IMR-90 (cell line): ENCODE results near the gene HOXA7. TPM values are rescaled to one million over a fixed set of nuclear protein-coding genes. Genes with fewer than 3 reads are reported as not detected.
A peak's percentile ranks its signal among the peaks of the same experiment; 100 is the strongest.

Source experiments
- ATAC-seq: fragments of 200-7000 bp; cut with Tn5 transposase; 2 replicates; pipeline ENCODE4 v1.9.1; 2020; ENCODE audit warnings: low read depth, mild to moderate bottlenecking, moderate library complexity
- BruUV-seq: library from RNA; stranded (reverse); fragments of 400-500 nt; replicated peaks from 2 replicates; lab custom pipeline; 2021; lab: Mats Ljungman, UMichigan
- CTCF ChIA-PET: fragments of 300-600 bp; formaldehyde crosslinking; extraction: SDS; loops from one replicate; lab custom pipeline; 2021; ENCODE audit warnings: antibody characterized with exemption; lab: Yijun Ruan, JAX
- POLR2A ChIA-PET: fragments of 300-600 bp; sonication (Branson Sonifier 250); formaldehyde crosslinking; loops from one replicate; lab custom pipeline; 2022; ENCODE audit warnings: antibody characterized with exemption; ENCODE audit not compliant: unreplicated experiment; lab: Charles Lee
- DNase-seq: peaks from one replicate; pipeline ENCODE4 v3.0.0; 2013
- H2AFZ ChIP-seq: replicated peaks from 2 replicates; pipeline ENCODE3; 2013; ENCODE audit warnings: low read length, mild to moderate bottlenecking; ENCODE audit not compliant: poor library complexity
- H2AK5ac ChIP-seq: 2 replicates; pipeline ENCODE4 v1.6.1; 2013; ENCODE audit warnings: low read depth, low read length, inconsistent platforms
- H2AK9ac ChIP-seq: replicated peaks from 2 replicates; pipeline ENCODE3; 2013; ENCODE audit warnings: mild to moderate bottlenecking, low read depth, low read length, moderate library complexity; ENCODE audit not compliant: poor library complexity
- H2BK120ac ChIP-seq: 2 replicates; pipeline ENCODE4 v1.6.1; 2013; ENCODE audit warnings: low read depth, low read length, inconsistent platforms
- H2BK15ac ChIP-seq: 3 replicates; pipeline ENCODE4 v1.6.1; 2013; ENCODE audit warnings: low read depth, low read length, inconsistent platforms
- H2BK20ac ChIP-seq: 2 replicates; pipeline ENCODE4 v1.6.1; 2013; ENCODE audit warnings: low read depth, mild to moderate bottlenecking, inconsistent platforms, low read length, moderate library complexity
- H2BK5ac ChIP-seq: 2 replicates; pipeline ENCODE4 v1.6.1; 2013; ENCODE audit warnings: mild to moderate bottlenecking, low read depth, low read length, inconsistent platforms; ENCODE audit not compliant: poor library complexity, severe bottlenecking
- H3K14ac ChIP-seq: replicated peaks from 2 replicates; pipeline ENCODE4 v1.6.1; 2013; ENCODE audit warnings: low read depth, low read length, inconsistent platforms
- H3K18ac ChIP-seq: 2 replicates; pipeline ENCODE4 v1.6.1; 2013; ENCODE audit warnings: low read depth, low read length, control low read depth
- H3K23ac ChIP-seq: 2 replicates; pipeline ENCODE4 v1.6.1; 2013; ENCODE audit warnings: low read depth, low read length, inconsistent platforms
- H3K27ac ChIP-seq: 2 replicates; pipeline ENCODE4 v1.5.1; 2013; ENCODE audit warnings: mild to moderate bottlenecking, control low read depth, low read length; ENCODE audit not compliant: insufficient read depth
- H3K27me3 ChIP-seq: 2 replicates; pipeline ENCODE4 v1.6.1; 2013; ENCODE audit warnings: low read length; ENCODE audit not compliant: control insufficient read depth, insufficient read depth
- H3K36me3 ChIP-seq: 2 replicates; pipeline ENCODE4 v1.6.1; 2013; ENCODE audit warnings: low read length, mixed read lengths; ENCODE audit not compliant: control insufficient read depth, insufficient read depth
- H3K4ac ChIP-seq: 2 replicates; pipeline ENCODE4 v1.6.1; 2013; ENCODE audit warnings: low read depth, low read length, inconsistent platforms
- H3K4me1 ChIP-seq: 2 replicates; pipeline ENCODE4 v1.6.1; 2013; ENCODE audit warnings: low read length, mixed read lengths; ENCODE audit not compliant: control insufficient read depth, insufficient read depth
- H3K4me2 ChIP-seq: 2 replicates; pipeline ENCODE4 v1.6.1; 2013; ENCODE audit warnings: low read depth, mild to moderate bottlenecking, control low read depth, low read length, moderate library complexity
- H3K4me3 ChIP-seq: 2 replicates; pipeline ENCODE4 v1.5.1; 2013; ENCODE audit warnings: low read depth, mild to moderate bottlenecking, control low read depth, low read length, moderate library complexity; ENCODE audit not compliant: insufficient read depth
- H3K56ac ChIP-seq: 2 replicates; pipeline ENCODE4 v1.6.1; 2013; ENCODE audit warnings: low read length, inconsistent platforms; ENCODE audit not compliant: insufficient read depth; ENCODE audit errors: extremely low read depth
- H3K79me1 ChIP-seq, 2 experiments: 2 replicates each; pipeline ENCODE4 v1.6.1; 2013; ENCODE audit warnings: low read length in 2 of 2, inconsistent platforms in 1 of 2, low read depth in 1 of 2
- H3K9ac ChIP-seq: 2 replicates; pipeline ENCODE4 v1.6.1; 2013; ENCODE audit warnings: low read depth, low read length, control low read depth
- H3K9me1 ChIP-seq: 2 replicates; pipeline ENCODE4 v1.6.1; 2013; ENCODE audit warnings: low read length, inconsistent platforms; ENCODE audit not compliant: insufficient read depth
- H3K9me3 ChIP-seq: 2 replicates; pipeline ENCODE4 v1.6.1; 2013; ENCODE audit warnings: low read length; ENCODE audit not compliant: control insufficient read depth, insufficient read depth
- H4K20me1 ChIP-seq: 2 replicates; pipeline ENCODE4 v1.6.1; 2013; ENCODE audit warnings: low read length, inconsistent platforms; ENCODE audit not compliant: insufficient read depth
- H4K5ac ChIP-seq: 2 replicates; pipeline ENCODE4 v1.6.1; 2013; ENCODE audit warnings: mild to moderate bottlenecking, low read depth, low read length, control low read depth
- H4K8ac ChIP-seq, 2 experiments: 2 replicates each; pipeline ENCODE4 v1.6.1; 2013; ENCODE audit warnings: low read depth in 2 of 2, low read length in 2 of 2, control low read depth in 1 of 2, inconsistent platforms in 1 of 2
- H4K91ac ChIP-seq: 2 replicates; pipeline ENCODE4 v1.6.1; 2013; ENCODE audit warnings: low read depth, low read length, inconsistent platforms; ENCODE audit not compliant: insufficient read depth
- BHLHE40 ChIP-seq: fragments of 150-350 bp; IDR thresholded peaks from 2 replicates; pipeline ENCODE4 v1.6.1; 2016; ENCODE audit warnings: mild to moderate bottlenecking, low read depth, low read length
- CEBPB ChIP-seq: IDR thresholded peaks from 2 replicates; pipeline ENCODE4 v1.6.1; 2012; ENCODE audit warnings: low read depth, low read length, improper control_type of control experiment
- MXI1 ChIP-seq: IDR thresholded peaks from 2 replicates; pipeline ENCODE4 v1.6.1; 2012; ENCODE audit warnings: low read depth, mild to moderate bottlenecking, low read length, moderate library complexity, borderline replicate concordance
- NFE2L2 ChIP-seq: fragments of 150-350 bp; IDR thresholded peaks from 2 replicates; pipeline ENCODE4 v1.6.1; 2016; ENCODE audit warnings: low read depth, mild to moderate bottlenecking, low read length
- POLR2A ChIP-seq: IDR thresholded peaks from 2 replicates; pipeline ENCODE4 v1.6.1; 2012; ENCODE audit warnings: mild to moderate bottlenecking, low read depth, low read length
- RAD21 ChIP-seq: IDR thresholded peaks from 2 replicates; pipeline ENCODE4 v1.6.1; 2012; ENCODE audit warnings: low read length, improper control_type of control experiment
- RFX5 ChIP-seq: IDR thresholded peaks from 2 replicates; pipeline ENCODE4 v1.8.0; 2012; ENCODE audit warnings: low read depth, mild to moderate bottlenecking, low read length, moderate library complexity
- SMC3 ChIP-seq: fragments of 150-350 bp; IDR thresholded peaks from 2 replicates; pipeline ENCODE4 v1.6.1; 2016; ENCODE audit warnings: low read depth, mild to moderate bottlenecking, antibody characterized with exemption, low read length, moderate library complexity
- WGBS, 2 experiments: methylation state at CpG; one replicate each; pipeline versions ENCODE4 v1.1.5 to v1.1.7; 2013; ENCODE audit warnings: missing lambda C conversion rate in 2 of 2; ENCODE audit not compliant: insufficient read length in 1 of 2; ENCODE audit errors: extremely low coverage in 2 of 2; 5-methylcytosine and 5-hydroxymethylcytosine counted together
- dilution Hi-C: fragments of 300-500 bp; cut with HindIII; formaldehyde crosslinking; loops from one replicate; pipeline ENCODE4 v1.14.3; 2018; ENCODE audit warnings: low sequenced_read_pairs; ENCODE audit not compliant: unreplicated experiment
- in situ Hi-C: fragments of 300-500 bp; cut with MboI; formaldehyde crosslinking; loops from 3 replicates; pipeline ENCODE4 v1.14.3; 2019; ENCODE audit warnings: low sequenced_read_pairs, inconsistent platforms, mixed read lengths
- intact Hi-C: fragments of 100-400 bp; cut with micrococcal nuclease; formaldehyde crosslinking; loops from 2 replicates; pipeline ENCODE4 v1.10.0; 2022
- polyA plus RNA-seq, 3 experiments: library from polyadenylated mRNA; depleted of rRNA; stranded (reverse); fragments of >200 nt; gene quantifications; 2 replicates each; pipeline ENCODE4 v1.2.3, GENCODE V29; 2012; ENCODE audit warnings: low replicate concordance in 1 of 3
- total RNA-seq: library from RNA; depleted of rRNA; stranded (reverse); fragments of >200 nt; gene quantifications from 2 replicates; pipeline ENCODE4 v1.2.3, GENCODE V29; 2012
- TF ChIP-seq, protein P1 (sequence below): fragments of 150-350 bp; IDR thresholded peaks from 2 replicates; pipeline ENCODE4 v1.6.1; 2016; ENCODE audit warnings: low read depth, mild to moderate bottlenecking, low read length, moderate library complexity, borderline replicate concordance

Gene HOXA7
- total and polyA plus RNA-seq, 2 of the 4 experiments (the other 2 are of a cell fraction) = 0.18 to 1.7 TPM

DNA sequence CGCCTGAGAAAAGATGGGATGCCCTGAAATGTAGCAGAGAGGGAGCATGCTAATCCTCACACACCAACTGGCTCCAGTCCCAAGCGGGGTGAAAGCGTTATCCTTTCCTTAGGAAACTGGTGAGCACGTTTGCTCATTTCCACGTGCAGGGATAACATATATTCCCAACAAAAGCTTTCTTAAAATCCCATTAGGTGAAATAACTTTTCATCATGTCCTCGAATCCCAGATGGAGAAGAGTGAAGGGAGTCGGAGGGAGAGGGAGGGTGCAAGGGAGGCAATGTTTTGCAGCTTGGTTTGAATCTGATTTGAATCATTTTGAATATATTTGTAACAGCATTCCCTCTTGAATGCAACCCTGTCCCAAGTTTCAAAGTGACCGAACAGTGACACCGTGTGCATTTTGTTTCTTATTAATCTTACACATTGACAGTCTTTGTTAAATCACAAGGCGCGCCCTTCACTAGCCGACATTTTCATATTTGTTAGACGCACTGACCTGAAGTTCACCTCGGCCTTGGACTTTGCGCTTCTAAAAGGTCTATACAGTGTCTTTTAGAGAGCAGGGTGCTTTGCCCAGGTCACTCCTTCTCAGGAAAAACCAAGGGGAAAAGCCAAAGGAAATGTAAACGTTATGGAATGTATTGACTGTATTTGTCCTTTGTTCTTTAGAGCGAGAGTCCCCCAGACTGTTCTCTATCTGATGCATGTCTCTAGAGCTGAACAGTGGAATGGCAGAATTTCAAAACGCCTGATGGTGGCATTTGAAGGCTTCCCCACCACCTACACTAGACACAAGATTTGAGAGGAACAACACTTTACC lies 22.9 kb downstream of the HOXA7 start:
- no peak overlapping the region for H3K56ac ChIP-seq
- H3K27me3 ChIP-seq = no peaks in the 10 kb centered on the region
- intact Hi-C loops (loop anchor here (5.0 kb wide), 1 partner anchor 101 kb away; no protein-coding TSS in a partner anchor), in situ Hi-C loops (no loop called here), dilution Hi-C loops (no loop called here)
- peak overlapping the region; percentile 49; the same call in 1 of the 2 replicates for H3K27ac ChIP-seq
- peak overlapping the region; percentile 49 for H3K18ac ChIP-seq
- peak overlapping the region; percentile 37 for H2BK20ac ChIP-seq
- H2BK5ac ChIP-seq = peak overlapping the region; percentile 28
- peak overlapping the region; percentile 70 for H3K4ac ChIP-seq
- no peak overlapping the region for H3K4me3 ChIP-seq
- H3K23ac ChIP-seq = peak overlapping the region; percentile 85
- peak overlapping the region; percentile 61 for H3K9ac ChIP-seq
- H2BK120ac ChIP-seq = peak overlapping the region; percentile 17
- 8% methylated on average over 2 of the region's 18 CpGs; no CpG with 5 or more reads in 1 of the 2 experiments for WGBS, 2 experiments
- H3K14ac ChIP-seq = peak overlapping the region; percentile 57; the same call in 1 of the 2 replicates
- H4K5ac ChIP-seq = no peak overlapping the region
- peaks cover 10% of the 10 kb centered on the region for H3K9me1 ChIP-seq
- no peaks in the 10 kb centered on the region for H3K9me3 ChIP-seq
- peaks cover 22 to 44% of the 10 kb centered on the region in 2 experiments for H3K79me1 ChIP-seq
- H4K8ac ChIP-seq = peak overlapping the region; percentile 7 to 45; a peak in 3 of 4 replicates
- POLR2A ChIA-PET = no interaction called here
- DNase-seq = no peak
- no peak for TF ChIP-seq CEBPB
- no peak for TF ChIP-seq RAD21
- TF ChIP-seq BHLHE40 = no peak
- no peak for TF ChIP-seq MXI1
- no peak for TF ChIP-seq POLR2A
- TF ChIP-seq RFX5 = no peak
- TF ChIP-seq, protein P1, sequence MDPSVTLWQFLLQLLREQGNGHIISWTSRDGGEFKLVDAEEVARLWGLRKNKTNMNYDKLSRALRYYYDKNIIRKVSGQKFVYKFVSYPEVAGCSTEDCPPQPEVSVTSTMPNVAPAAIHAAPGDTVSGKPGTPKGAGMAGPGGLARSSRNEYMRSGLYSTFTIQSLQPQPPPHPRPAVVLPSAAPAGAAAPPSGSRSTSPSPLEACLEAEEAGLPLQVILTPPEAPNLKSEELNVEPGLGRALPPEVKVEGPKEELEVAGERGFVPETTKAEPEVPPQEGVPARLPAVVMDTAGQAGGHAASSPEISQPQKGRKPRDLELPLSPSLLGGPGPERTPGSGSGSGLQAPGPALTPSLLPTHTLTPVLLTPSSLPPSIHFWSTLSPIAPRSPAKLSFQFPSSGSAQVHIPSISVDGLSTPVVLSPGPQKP = no peak
- TF ChIP-seq SMC3 = no peak
- TF ChIP-seq NFE2L2 = no peak
- H2AFZ ChIP-seq = peak overlapping the region; percentile 9
- no TSS peak for BruUV-seq
- H3K4me1 ChIP-seq = peaks cover 31% of the 10 kb centered on the region
- CTCF ChIA-PET = no interaction called here
- H2AK9ac ChIP-seq = no peak overlapping the region
- peaks cover 2% of the 10 kb centered on the region; the same call in 1 of the 2 replicates for H3K36me3 ChIP-seq
- peak overlapping the region; percentile 59 for H4K91ac ChIP-seq
- H3K4me2 ChIP-seq = peak overlapping the region; percentile 64
- H4K20me1 ChIP-seq = no peaks in the 10 kb centered on the region
- peak overlapping the region; percentile 52; the same call in 1 of the 2 replicates for H2AK5ac ChIP-seq
- no peak for ATAC-seq
- 0 out of 3 replicates have a peak overlapping the region, but pooled peaks have one; percentile 3 for H2BK15ac ChIP-seq
